Subcutaneous abdominal adipose tissue (tissue), 5 donors: ENCODE data around the gene BDP1.
"Not testable (repeated sequence)": the region's sequence is repeated elsewhere in the genome, so short reads cannot be mapped to it uniquely, and the experiment has no call there.

Experiments
- H3K27ac ChIP-seq: one replicate; pipeline ENCODE4 v1.7.0; 2013; ENCODE audit warnings: low read depth, mild to moderate bottlenecking, inconsistent platforms, low read length, moderate library complexity
- H3K27me3 ChIP-seq, 5 donors: one replicate each; pipeline ENCODE4 v1.7.0; 2013; ENCODE audit warnings: low read length in 5 of 5, inconsistent platforms in 1 of 5; ENCODE audit not compliant: control insufficient read depth in 5 of 5, insufficient read depth in 4 of 5
- H3K36me3 ChIP-seq, 5 donors: one replicate each; pipeline ENCODE4 v1.7.0; 2013; ENCODE audit warnings: low read length in 5 of 5; ENCODE audit not compliant: control insufficient read depth in 5 of 5, insufficient read depth in 5 of 5
- H3K4me1 ChIP-seq, 5 donors: one replicate each; pipeline ENCODE4 v1.7.0; 2013; ENCODE audit warnings: low read length in 5 of 5, mild to moderate bottlenecking in 3 of 5, moderate library complexity in 1 of 5; ENCODE audit not compliant: control insufficient read depth in 5 of 5, insufficient read depth in 5 of 5
- H3K4me3 ChIP-seq, 5 donors: one replicate each; pipeline ENCODE4 v1.7.0; 2013; ENCODE audit warnings: low read length in 5 of 5, low read depth in 1 of 5
- H3K9ac ChIP-seq, 5 donors: one replicate each; pipeline ENCODE4 v1.7.0; 2013; ENCODE audit warnings: low read length in 5 of 5, mild to moderate bottlenecking in 4 of 5, moderate library complexity in 3 of 5
- H3K9me3 ChIP-seq, 5 donors: one replicate each; pipeline ENCODE4 v1.7.0; 2013; ENCODE audit warnings: low read length in 5 of 5; ENCODE audit not compliant: control insufficient read depth in 5 of 5
- donor health status: healthy.
- donor health status: healthy.
- donor health status: healthy.
- donor health status: healthy.
- donor health status: healthy.

BDP1 gene

DNA sequence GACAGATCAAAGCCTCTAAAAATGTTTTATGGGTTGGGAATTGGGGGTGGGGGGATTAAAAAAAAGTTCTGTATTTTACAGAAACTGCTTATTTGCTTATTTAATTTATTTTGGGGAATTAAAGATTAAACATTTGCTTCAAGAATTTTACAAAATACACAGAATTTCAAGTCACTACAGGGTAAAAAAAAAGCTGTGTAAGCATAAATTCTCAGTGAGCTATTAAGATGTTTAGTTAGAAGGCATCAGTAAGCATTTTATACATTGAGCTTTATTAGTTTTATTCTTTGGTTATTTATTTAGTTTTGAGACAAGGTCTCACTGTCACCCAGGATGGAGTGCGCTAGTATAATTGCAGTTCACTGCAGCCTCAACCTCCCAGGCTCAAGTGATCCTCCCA, 5.2 kb downstream of the BDP1 start:
- Histone ChIP-seq H3K4me3 (no peak overlapping the region), H3K4me1 (peaks cover 0 to 17% (median 14%) of the 10 kb centered on the region in 5 donors), H3K9ac (no peak overlapping the region), H3K27me3 (no peaks in the 10 kb centered on the region), H3K9me3 (no peaks in the 10 kb centered on the region), H3K36me3 (peaks cover 25 to 68% (median 43%) of the 10 kb centered on the region in 5 donors), H3K27ac (no peak overlapping the region)

DNA sequence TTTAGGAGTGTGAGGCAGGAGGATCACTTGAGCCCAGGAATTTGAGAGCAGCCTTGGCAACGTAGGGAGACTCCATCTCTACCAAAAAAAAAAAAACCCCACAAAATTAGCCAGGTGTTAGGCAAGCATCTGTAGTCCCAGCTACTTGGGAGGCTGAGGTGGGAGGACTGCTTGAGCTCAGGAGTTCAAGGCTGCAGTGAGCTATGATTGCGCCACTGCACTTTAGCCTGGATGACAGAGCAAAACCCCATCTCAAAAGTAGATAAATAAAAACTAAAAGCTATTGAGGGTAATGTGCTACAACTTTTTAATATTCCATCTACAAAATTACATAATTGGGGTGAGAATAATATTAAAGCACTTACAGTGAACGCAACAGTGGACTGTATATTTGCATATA, 5.9 kb downstream of the BDP1 start:
- Histone ChIP-seq H3K4me3 (no peak overlapping the region), H3K27ac (no peak overlapping the region), H3K27me3 (no peaks in the 10 kb centered on the region), H3K9me3 (no peaks in the 10 kb centered on the region), H3K36me3 (peaks cover 31 to 75% (median 50%) of the 10 kb centered on the region in 5 donors), H3K9ac (no peak overlapping the region), H3K4me1 (peaks cover 0 to 12% (median 9%) of the 10 kb centered on the region in 5 donors)

DNA sequence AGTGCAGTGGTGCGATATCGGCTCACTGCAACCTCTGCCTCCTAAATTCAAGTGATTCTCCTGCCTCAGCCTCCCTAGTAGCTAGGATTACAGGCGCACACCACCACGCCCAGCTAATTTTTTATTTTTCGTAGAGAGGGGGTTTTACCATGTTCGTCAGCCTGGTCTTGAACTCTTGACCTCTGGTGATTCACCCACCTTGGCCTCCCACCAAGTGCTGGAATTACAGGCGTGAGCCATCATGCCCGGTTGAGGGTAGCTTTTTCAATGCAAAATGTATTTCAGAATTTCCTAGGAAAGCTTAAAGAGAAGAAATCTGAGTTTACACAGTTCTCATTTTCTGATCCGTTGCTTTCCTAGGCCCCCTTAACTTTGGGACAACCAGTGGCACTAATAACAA, 15.7 kb downstream of the BDP1 start:
- Histone ChIP-seq H3K4me3 (no peak overlapping the region), H3K27me3 (no peaks in the 10 kb centered on the region), H3K4me1 (no peaks in the 10 kb centered on the region), H3K9ac (no peak overlapping the region), H3K36me3 (peaks cover 24 to 73% (median 36%) of the 10 kb centered on the region in 5 donors), H3K9me3 (no peaks in the 10 kb centered on the region), H3K27ac (peak overlapping the region; percentile 53)

DNA sequence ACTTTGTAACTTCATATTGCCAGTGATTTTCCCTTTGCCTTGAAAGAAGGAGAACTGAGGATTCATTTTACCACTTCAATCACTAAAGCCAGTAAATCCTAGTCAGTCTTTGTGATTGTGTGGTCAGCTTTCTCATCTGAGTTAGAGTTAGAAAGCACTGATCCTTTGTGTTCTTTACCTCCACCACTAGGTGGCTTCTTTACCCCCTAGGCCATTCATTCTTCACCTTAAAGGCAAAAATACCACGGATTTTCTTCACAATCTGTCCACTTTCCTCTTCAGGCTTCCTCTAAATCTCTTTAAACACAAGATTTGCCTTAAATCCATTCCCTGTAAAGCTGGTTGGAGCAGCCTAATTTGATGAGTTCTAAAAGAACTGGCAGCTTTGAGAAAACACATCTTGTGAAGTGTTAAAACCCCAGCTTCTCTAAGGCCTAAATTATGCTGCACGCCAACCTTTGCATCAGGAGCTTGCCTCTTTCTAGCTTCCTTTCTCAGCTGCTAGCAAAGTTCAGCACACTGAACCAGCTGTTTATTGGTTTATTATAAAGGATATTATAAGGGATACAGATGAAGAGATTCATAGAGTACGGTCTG, 20.4 kb downstream of the BDP1 start:
- no peaks in the 10 kb centered on the region for H3K4me1 ChIP-seq
- H3K27ac ChIP-seq, result no peak overlapping the region
- no peaks in the 10 kb centered on the region for H3K27me3 ChIP-seq
- peaks cover 11 to 61% (median 21%) of the 10 kb centered on the region in 5 donors for H3K36me3 ChIP-seq
- H3K9ac ChIP-seq, result no peak overlapping the region
- H3K9me3 ChIP-seq, result no peaks in the 10 kb centered on the region
- no peak overlapping the region for H3K4me3 ChIP-seq

DNA sequence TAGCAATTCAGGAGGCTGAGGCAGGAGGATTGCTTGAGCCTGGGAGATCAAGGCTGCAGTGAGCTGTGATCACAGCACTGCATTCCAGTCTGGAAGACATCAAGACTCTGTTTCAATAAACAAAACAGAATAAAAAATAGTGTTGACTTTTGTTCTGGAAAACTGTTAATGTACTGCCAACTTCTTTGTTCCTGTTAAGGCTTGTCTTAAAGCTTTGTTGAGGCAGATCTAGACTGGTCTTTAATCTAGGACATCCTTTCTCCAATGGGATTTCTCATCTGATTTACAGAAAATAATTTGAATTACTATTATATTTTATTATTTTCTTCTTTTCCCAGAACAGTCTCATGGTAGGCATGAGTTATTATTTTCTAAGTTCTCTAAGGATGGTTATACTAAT, 26.0 kb downstream of the BDP1 start:
- H3K36me3 ChIP-seq, result peaks cover 19 to 46% (median 38%) of the 10 kb centered on the region in 5 donors

GRCh38 chr5:71482132-71482531, 26.7 kb downstream of the BDP1 start:
- peaks cover 0 to 11% (median 8%) of the 10 kb centered on the region in 5 donors for H3K4me1 ChIP-seq
- no peak overlapping the region for H3K4me3 ChIP-seq
- H3K27me3 ChIP-seq, result no peaks in the 10 kb centered on the region
- H3K36me3 ChIP-seq, result peaks cover 19 to 49% (median 43%) of the 10 kb centered on the region in 5 donors
- H3K27ac ChIP-seq, result no peak overlapping the region
- H3K9ac ChIP-seq, result no peak overlapping the region
- H3K9me3 ChIP-seq, result no peaks in the 10 kb centered on the region

More for the DNA sequence above, 26.0 kb downstream of the BDP1 start:
- Histone ChIP-seq H3K9ac (no peak overlapping the region), H3K4me1 (peaks cover 0 to 11% (median 8%) of the 10 kb centered on the region in 5 donors), H3K9me3 (no peaks in the 10 kb centered on the region), H3K27ac (no peak overlapping the region), H3K4me3 (no peak overlapping the region), H3K27me3 (no peaks in the 10 kb centered on the region)

- Histone ChIP-seq H3K27ac (no peak overlapping the region), H3K4me1 (peaks cover 0 to 11% (median 8%) of the 10 kb centered on the region in 5 donors), H3K4me3 (no peak overlapping the region), H3K36me3 (peaks cover 22 to 53% (median 50%) of the 10 kb centered on the region in 5 donors), H3K9me3 (no peaks in the 10 kb centered on the region), H3K27me3 (no peaks in the 10 kb centered on the region), H3K9ac (no peak overlapping the region)
These were observed 27.9 kb downstream of the BDP1 start for GRCh38 chr5:71483355-71483754.

- Histone ChIP-seq H3K27me3 (no peaks in the 10 kb centered on the region), H3K36me3 (peaks cover 44 to 77% (median 54%) of the 10 kb centered on the region in 5 donors), H3K9ac (no peak overlapping the region), H3K4me1 (no peaks in the 10 kb centered on the region), H3K4me3 (no peak overlapping the region), H3K9me3 (no peaks in the 10 kb centered on the region), H3K27ac (no peak overlapping the region)
These were observed 37.6 kb downstream of the BDP1 start for GRCh38 chr5:71492817-71493615.

DNA sequence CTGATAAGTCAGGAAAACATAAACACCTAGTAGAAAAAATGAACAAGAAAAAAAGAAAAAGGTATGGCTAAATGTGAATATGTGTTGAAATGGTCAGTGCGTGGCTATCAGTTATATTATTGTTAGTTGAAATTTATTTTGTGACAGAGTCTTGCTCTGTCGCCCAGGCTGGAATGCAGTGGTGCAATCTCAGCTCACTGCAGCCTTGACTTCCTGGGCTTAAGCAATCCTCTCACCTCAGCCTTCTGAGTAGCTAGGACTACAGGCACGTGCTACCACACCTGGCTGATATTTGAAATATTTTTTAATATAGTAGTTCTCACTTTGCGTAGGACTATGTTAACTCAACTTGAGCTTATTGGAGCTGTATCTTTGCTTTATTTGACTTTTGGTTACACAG, 38.8 kb downstream of the BDP1 start:
- H3K4me3 ChIP-seq, H3K27ac ChIP-seq, H3K27me3 ChIP-seq, H3K9me3 ChIP-seq, H3K9ac ChIP-seq, H3K4me1 ChIP-seq: not testable (repeated sequence)
- peaks cover 41 to 74% (median 50%) of the 10 kb centered on the region in 5 donors for H3K36me3 ChIP-seq

DNA sequence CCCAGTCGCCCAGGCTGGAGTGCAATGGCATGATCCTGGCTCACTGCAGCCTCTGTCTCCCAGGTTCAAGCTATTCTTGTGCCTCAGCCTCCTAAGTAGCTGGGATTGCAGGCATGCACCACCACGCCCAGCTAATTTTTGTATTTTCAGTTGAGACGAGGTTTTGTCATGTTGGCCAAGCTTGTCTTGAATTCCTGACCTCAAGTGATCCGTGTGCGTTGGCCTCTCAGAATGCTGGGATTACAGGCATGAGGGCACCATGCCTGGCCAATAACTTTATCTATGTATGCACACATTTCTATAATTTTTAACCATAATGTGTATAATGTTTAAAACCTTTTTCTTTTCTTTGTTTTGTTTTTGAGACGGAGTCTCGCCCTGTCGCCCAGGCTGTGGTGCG, 43.3 kb downstream of the BDP1 start:
- not testable (repeated sequence) for H3K27ac ChIP-seq, H3K4me3 ChIP-seq, H3K9me3 ChIP-seq, H3K9ac ChIP-seq, H3K27me3 ChIP-seq, H3K4me1 ChIP-seq
- peaks cover 13 to 65% (median 39%) of the 10 kb centered on the region in 5 donors for H3K36me3 ChIP-seq
